Muscle layer of duodenum (tissue), 2 donors: ENCODE measurements around the gene TDRD9.

ENCODE experiments used
- H3K27ac ChIP-seq: one replicate; pipeline ENCODE4 v1.7.0; 2013; ENCODE audit warnings: mild to moderate bottlenecking, low read length
- H3K27me3 ChIP-seq: one replicate; pipeline ENCODE4 v1.7.0; 2013; ENCODE audit warnings: low read depth, mild to moderate bottlenecking, control low read depth, low read length
- H3K36me3 ChIP-seq, 2 donors: one replicate each; pipeline ENCODE4 v1.7.0; 2013; ENCODE audit warnings: low read length in 2 of 2, control low read depth in 1 of 2, mild to moderate bottlenecking in 1 of 2; ENCODE audit not compliant: insufficient read depth in 2 of 2, control insufficient read depth in 1 of 2
- H3K4me1 ChIP-seq, 2 donors: one replicate each; pipeline ENCODE4 v1.7.0; 2013; ENCODE audit warnings: low read length in 2 of 2, mild to moderate bottlenecking in 2 of 2, control low read depth in 1 of 2, moderate library complexity in 1 of 2; ENCODE audit not compliant: insufficient read depth in 2 of 2, control insufficient read depth in 1 of 2
- H3K4me3 ChIP-seq, 2 donors: one replicate each; pipeline ENCODE4 v1.7.0; 2013; ENCODE audit warnings: low read length in 2 of 2, low read depth in 1 of 2, mild to moderate bottlenecking in 1 of 2
- H3K9me3 ChIP-seq, 2 donors: one replicate each; pipeline ENCODE4 v1.7.0; 2013; ENCODE audit warnings: low read length in 2 of 2, control low read depth in 1 of 2, mild to moderate bottlenecking in 1 of 2; ENCODE audit not compliant: control insufficient read depth in 1 of 2
- donor health status: healthy.

Gene TDRD9

DNA sequence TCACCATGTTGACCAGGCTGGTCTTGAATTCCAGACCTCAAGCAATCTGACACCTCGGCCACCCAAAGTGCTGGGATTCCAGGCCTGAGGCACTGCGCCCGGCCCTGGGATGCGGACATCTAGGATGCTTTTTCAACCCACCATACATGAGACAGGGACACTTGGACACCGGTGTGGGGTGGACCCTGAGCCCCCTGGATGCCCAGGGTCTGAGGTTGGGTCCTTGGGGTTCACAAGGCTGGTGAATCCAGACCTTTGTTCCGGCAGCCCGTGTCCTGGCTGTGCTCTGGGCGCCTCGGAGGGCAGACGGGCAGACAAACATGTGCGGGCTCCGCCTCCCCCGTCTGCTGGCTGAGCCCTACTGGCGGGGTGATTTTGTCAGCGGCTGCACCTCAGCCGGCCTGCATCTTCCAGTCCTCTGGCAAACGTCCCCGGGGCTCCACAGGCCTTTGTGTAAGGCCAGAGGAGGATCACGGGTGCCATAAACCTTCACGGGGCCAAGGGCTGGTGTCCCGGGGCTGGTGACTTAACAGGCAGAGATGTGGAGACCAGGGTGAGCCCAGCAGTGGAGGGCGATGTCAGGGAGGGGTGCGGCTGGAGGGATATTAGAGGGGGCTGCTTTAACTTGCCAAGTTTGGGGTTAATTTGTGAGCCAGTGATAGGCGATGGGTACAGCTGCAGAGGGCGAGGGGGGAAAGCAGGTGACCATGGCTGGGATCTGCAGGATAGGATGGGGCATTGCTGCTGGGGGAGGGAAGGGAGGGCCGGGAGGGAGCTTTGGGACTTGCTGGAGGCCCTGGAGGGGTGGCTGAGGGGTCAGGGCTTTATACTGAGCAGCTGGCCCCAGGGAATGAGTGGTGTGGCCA lies 163.0 kb downstream of the TDRD9 start:
- no peaks in the 10 kb centered on the region for H3K27me3 ChIP-seq
- no peaks in the 10 kb centered on the region for H3K4me1 ChIP-seq
- no peaks in the 10 kb centered on the region for H3K9me3 ChIP-seq
- no peaks in the 10 kb centered on the region for H3K36me3 ChIP-seq
- H3K27ac ChIP-seq, result no peak overlapping the region
- no peak overlapping the region for H3K4me3 ChIP-seq

DNA sequence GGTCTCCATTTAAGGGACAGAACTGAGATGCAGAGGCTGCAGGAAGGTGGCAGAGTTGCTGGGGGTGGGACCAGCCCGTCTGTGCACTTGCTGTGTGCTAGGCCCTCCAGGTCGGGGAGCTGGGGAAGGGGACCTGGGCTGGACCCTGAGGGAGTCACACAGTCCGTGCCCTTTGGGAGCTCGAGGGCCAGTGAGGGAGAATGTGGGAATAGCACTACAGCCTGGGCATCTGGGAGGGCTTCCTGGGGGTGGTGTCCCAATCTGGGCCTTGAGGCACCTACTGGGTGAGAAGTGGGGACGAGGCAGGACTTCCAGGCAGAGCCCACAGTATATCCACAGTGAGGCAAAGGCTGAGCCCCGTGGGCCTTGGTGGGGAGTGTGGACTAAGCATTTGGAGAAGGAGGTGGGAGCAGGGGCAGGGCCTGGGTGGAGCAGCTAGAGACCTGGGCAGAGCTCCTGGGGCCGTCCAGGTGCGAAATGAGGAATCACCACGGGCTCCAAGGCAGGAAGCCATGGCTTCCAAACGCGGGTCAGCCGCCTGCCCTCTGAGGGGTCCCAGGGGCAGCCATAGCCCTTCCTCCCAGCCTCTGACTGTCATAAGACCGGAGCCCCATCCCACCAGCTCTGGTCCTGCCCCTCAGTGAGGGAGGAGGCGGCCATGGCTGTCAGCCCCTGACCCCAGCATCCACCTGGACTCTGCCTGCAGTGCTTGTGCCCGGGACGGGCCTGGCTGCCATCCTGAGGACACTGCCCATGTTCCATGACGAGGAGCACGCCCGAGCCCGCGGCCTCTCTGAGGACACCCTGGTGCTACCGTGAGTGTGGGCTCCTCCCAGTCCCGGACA lies 163.9 kb downstream of the TDRD9 start:
- Histone ChIP-seq H3K27me3 (no peaks in the 10 kb centered on the region), H3K4me1 (no peaks in the 10 kb centered on the region), H3K36me3 (no peaks in the 10 kb centered on the region), H3K4me3 (no peak overlapping the region), H3K27ac (no peak overlapping the region), H3K9me3 (no peaks in the 10 kb centered on the region)

DNA sequence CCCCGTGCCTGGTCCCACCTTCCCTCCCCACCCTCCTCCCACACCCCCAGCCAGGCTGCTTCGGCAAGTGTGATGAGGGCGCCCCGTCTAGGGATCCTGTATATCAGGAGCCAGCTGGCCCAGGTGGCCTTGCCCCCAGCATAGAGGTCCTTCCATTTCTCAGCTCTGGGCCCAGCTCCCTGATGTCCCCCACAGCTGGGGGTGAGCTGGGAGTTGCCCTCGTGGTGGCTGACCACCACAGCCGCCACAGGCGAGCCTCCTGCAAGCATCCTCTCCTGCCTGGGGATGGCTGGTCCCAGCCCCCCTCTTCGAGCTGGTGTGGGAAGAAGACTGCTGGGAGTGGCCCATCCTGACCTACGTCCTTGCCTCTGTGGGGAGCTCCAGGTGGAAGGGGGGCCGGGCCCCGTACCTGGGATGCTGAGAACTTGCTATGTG lies 164.7 kb downstream of the TDRD9 start:
- no peak overlapping the region for H3K27ac ChIP-seq
- no peaks in the 10 kb centered on the region for H3K36me3 ChIP-seq
- H3K27me3 ChIP-seq, result no peaks in the 10 kb centered on the region
- no peak overlapping the region for H3K4me3 ChIP-seq
- no peaks in the 10 kb centered on the region for H3K9me3 ChIP-seq
- H3K4me1 ChIP-seq, result no peaks in the 10 kb centered on the region

DNA sequence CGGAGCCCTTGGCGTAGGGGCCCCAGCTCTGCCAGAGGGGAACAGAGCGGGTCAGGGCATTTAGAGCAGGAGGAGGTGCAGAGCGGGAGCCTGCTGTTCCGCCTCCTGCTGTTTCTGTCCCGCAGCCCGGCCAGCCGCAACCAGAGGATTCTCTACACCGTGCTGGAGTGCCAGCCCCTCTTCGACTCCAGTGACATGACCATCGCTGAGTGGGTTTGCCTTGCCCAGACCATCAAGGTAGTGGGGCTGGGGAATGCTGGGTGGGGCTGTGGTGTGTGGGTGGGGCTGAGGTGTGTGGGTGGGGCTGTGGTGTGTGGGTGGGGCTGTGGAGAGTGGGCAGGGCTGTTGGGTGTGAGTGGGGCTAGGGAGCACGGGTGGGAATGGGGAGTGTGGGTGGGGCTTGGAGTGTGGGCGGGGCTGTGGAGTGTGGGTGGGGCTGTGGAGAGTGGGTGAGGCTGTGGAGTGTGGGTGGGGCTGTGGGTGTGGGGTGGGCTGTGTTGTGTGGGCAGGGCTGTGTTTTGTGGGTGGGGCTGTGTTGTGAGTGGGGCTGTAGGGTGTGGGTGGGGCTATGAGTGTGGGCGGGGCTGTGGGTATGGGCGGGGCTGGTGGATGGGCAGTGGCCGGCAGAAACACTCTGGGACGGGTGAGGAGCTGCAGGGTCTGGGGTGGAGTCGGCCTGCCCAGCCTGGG lies 165.3 kb downstream of the TDRD9 start:
- H3K4me3 ChIP-seq, result no peak overlapping the region
- no peaks in the 10 kb centered on the region for H3K4me1 ChIP-seq
- H3K9me3 ChIP-seq, result no peaks in the 10 kb centered on the region
- H3K27me3 ChIP-seq, result no peaks in the 10 kb centered on the region
- no peaks in the 10 kb centered on the region for H3K36me3 ChIP-seq
- no peak overlapping the region for H3K27ac ChIP-seq

DNA sequence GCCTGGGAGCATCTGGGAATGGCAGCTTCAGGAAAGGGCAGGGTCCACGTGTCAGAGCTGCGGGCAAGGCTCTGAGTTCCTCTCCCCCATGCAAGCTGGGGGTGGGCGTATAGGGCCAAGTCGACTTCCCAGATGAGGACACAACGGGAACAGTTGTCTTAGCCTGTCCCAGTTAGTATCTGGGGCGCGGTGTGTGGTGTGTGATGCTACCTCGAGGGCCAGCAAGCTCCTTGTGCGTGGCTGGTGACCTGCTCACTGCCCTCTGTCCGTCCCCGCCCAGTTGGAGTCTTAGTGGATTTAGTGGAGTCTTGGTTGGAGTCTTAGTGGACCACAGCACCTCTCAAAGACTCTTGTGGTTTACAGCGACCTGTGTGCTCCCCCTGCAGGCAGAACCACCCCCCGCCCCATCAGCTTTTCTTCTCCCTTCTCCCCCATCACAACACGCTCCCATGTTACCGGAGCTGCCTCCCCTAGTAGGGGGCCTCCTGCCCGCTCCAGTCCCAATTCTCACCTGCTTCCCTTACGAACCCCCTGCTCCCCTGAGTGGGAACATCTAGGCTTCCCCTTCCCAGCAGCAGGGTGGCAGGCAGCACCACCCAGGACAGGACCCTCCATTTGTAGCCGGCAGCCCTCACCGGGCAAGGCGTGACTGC lies 165.9 kb downstream of the TDRD9 start:
- Histone ChIP-seq H3K27me3 (no peaks in the 10 kb centered on the region), H3K36me3 (no peaks in the 10 kb centered on the region), H3K4me3 (no peak overlapping the region), H3K27ac (no peak overlapping the region), H3K4me1 (no peaks in the 10 kb centered on the region), H3K9me3 (no peaks in the 10 kb centered on the region)

DNA sequence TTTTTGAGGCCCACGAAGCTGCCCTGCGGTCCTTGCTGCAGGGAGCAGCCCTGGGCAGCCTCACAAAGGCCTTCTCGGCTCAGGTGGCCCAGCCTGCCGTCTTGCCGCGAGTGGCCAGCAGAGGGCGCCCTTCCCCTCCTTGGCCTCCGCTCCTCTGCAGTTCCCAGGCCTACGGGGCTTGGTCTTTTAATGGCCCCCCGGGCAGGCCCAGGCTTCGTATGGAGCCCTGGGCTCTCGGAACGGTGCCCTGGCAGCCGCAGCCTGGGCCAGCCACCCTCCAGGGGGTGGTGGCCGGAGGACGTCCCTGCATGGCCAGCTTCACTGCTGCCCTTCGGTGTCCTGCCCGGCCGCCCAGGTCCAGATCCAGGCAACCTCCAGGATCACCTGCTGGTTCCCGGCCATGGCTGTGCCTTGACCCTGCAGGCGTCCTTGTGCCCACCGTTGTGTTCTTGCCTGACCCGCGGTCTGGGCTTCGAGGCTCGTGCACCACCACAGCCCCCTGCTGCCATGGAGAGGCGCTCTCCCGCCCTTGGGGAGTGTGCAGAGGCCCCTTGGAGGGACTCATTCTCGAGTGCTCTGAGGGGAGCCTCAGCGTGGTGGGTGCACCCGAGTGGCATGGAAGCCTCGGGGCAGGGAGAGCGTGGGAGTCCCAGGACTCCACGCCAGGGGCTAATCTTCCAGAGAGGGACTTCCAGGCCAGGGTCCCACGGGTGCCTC lies 166.6 kb downstream of the TDRD9 start:
- Histone ChIP-seq H3K9me3 (no peaks in the 10 kb centered on the region), H3K27ac (no peak overlapping the region), H3K4me3 (no peak overlapping the region), H3K4me1 (no peaks in the 10 kb centered on the region), H3K36me3 (no peaks in the 10 kb centered on the region), H3K27me3 (no peaks in the 10 kb centered on the region)

DNA sequence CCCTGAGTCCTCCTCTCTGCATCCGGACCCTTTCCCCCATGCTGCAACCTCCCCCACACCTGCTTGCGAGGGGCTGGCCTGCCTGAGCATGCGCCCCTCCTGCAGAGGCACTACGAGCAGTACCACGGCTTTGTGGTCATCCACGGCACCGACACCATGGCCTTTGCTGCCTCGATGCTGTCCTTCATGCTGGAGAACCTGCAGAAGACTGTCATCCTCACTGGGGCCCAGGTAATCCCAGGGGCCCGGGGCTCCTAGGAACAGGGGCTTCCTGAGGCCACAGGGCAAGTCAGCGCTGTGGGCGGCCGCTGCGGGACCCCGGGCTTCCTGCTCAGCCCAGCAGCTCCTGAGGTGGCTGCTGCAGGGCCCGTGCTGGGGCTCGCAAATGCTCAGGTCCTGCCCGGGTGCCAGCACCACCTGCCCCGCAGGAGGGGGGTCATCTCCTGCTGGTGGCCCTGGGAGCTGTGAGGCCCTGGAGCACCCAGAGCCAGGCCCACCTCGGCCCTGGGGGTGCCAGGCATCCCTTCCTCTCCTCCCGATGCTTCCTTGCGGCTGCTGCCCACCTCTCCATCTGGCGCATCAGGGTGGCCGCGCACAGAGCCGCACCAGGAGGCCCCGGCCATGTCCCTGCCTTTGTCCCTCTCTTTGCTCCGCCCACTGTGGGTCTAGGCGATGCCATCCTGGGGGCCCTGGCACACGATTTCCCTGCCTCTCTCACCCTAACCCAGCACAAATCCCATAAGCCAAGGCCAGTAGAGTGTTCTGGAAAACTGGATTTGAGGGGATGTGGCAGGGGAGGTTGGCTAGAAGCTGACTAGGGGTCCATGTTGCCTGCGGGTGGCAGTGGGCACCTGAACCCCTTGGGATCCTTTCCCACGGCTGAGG lies 167.4 kb downstream of the TDRD9 start:
- H3K4me3 ChIP-seq, result no peak overlapping the region
- no peaks in the 10 kb centered on the region for H3K36me3 ChIP-seq
- H3K9me3 ChIP-seq, result no peaks in the 10 kb centered on the region
- no peaks in the 10 kb centered on the region for H3K4me1 ChIP-seq
- no peaks in the 10 kb centered on the region for H3K27me3 ChIP-seq
- no peak overlapping the region for H3K27ac ChIP-seq

DNA sequence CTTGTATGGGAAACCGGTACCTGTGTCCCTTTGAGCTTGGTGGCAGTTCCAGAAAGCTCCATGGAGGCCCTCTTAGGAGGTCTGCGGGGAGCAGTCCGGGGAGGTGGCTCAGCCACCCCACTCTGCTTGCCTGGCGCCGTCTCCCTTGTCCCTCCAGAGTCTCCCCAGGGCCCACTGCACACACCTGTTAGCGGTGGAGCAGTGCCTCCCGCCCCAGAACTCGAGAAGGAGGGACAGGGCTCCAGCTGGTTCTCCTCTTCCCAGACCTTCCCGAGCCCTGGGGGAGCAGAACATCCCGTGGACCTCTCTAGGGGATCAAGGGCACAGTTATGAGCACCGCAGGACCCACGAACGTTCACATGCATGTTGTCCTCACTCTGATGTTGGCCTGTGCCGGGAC lies 168.1 kb downstream of the TDRD9 start:
- Histone ChIP-seq H3K4me3 (no peak overlapping the region), H3K4me1 (no peaks in the 10 kb centered on the region), H3K9me3 (no peaks in the 10 kb centered on the region), H3K27ac (no peak overlapping the region), H3K36me3 (no peaks in the 10 kb centered on the region), H3K27me3 (no peaks in the 10 kb centered on the region)

DNA sequence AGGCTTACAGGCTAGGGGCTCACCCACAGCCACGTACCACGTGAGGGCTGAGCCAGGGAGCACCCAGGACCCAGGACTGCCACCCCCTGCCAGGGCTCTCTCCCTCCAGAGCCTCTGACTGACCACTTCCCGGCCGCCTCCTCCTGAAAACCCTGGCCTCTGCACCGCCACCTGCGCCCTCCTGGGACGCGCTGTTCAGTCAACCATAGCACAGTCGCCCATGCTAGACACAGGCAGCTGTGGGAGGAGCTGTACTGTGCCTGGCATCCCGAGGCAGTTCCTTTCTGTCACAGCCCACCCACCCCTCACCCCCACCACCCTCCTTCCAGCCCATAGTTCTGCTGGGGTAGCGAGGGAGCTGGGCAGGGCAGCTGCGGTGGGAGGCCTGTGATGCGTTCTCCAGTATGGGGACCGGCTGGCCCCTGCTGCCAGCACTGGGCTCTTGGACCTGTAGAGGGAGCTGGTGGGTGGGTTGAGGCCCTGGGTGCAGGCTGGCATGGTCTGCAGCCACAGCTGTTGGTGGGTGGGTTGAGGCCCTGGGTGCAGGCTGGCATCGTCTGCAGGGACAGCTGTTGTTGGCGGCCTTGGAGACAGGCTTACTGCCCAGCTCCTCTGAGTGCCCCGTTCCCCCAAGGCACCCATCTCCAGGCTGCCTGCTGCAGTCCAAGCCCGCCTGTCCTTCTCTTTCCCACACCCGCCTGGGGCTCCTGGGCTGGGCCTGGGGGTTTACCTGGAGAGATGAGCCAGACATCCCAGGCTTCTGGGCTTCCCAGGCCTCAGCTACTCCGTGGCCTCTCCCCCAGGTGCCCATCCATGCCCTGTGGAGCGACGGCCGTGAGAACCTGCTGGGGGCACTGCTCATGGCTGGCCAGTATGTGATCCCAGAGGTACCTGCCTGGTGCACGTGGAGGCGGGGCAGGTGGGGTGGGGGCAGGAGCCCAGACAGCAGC lies 168.8 kb downstream of the TDRD9 start:
- no peaks in the 10 kb centered on the region for H3K9me3 ChIP-seq
- no peak overlapping the region for H3K27ac ChIP-seq
- no peaks in the 10 kb centered on the region for H3K4me1 ChIP-seq
- H3K4me3 ChIP-seq, result no peak overlapping the region
- no peaks in the 10 kb centered on the region for H3K36me3 ChIP-seq
- no peaks in the 10 kb centered on the region for H3K27me3 ChIP-seq
